ENCODE data around the gene FBXW5.

DNA sequence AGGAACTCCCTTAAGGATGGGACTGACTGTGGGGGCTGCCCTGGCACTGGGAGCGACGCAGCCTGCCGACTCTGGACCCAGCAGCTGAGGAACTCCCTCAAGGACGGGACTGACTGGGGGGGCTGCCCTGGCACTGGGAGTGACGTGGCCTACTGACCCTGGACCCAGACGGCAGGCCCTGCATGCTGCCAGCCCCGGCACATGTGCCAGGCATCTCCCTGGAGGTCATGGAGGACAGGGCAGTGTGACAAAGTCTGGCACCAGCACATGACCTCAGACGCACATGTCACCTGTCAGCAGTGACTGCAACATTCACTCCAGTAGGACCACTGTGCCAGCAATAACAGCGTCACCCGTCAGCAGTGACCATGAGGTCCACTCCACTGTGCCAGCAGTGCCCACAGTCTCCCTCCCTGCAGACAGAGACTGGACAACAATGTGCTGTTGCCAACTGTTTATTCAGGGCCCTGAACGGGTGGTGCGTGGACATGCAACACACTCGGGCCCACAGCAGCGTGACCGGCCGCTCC is 4.5 kb downstream of the FBXW5 start:
- TF ChIP-seq, protein P1, sequence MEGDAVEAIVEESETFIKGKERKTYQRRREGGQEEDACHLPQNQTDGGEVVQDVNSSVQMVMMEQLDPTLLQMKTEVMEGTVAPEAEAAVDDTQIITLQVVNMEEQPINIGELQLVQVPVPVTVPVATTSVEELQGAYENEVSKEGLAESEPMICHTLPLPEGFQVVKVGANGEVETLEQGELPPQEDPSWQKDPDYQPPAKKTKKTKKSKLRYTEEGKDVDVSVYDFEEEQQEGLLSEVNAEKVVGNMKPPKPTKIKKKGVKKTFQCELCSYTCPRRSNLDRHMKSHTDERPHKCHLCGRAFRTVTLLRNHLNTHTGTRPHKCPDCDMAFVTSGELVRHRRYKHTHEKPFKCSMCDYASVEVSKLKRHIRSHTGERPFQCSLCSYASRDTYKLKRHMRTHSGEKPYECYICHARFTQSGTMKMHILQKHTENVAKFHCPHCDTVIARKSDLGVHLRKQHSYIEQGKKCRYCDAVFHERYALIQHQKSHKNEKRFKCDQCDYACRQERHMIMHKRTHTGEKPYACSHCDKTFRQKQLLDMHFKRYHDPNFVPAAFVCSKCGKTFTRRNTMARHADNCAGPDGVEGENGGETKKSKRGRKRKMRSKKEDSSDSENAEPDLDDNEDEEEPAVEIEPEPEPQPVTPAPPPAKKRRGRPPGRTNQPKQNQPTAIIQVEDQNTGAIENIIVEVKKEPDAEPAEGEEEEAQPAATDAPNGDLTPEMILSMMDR (conservative IDR thresholded peaks at IDR 0.05; ENCODE audit: low read length), result no peak
- no peak for TF ChIP-seq EZH2phosphoT487 (IDR thresholded peaks at IDR 0.05; ENCODE audit: borderline replicate concordance)
